CD8-positive, alpha-beta memory T cell (primary cell): ENCODE data around the gene ZNF93. TPM values are rescaled to one million over a fixed set of nuclear protein-coding genes. Genes with fewer than 3 reads are reported as not detected.
"Not testable (repeated sequence)": the region's sequence is repeated elsewhere in the genome, so short reads cannot be mapped to it uniquely, and the experiment has no call there.

ENCODE experiments used
- CTCF ChIA-PET: fragments of 350-600 bp; sonication (Branson Sonifier 250); formaldehyde crosslinking; loops from one replicate; lab custom pipeline; 2021; ENCODE audit warnings: antibody characterized with exemption; lab: Charles Lee
- POLR2A ChIA-PET: fragments of 350-600 bp; sonication (Branson Sonifier 250); formaldehyde crosslinking; loops from one replicate; lab custom pipeline; 2021; ENCODE audit warnings: antibody characterized with exemption; lab: Charles Lee
- DNase-seq, 5 donors: peaks; one replicate each; pipeline versions ENCODE4 v3.0.0 to v3.0.0-alpha.2; 2020 to 2022; ENCODE audit warnings: mixed read lengths in 1 of 5
- H3K27ac ChIP-seq: one replicate; pipeline ENCODE4 v1.7.0; 2013; ENCODE audit warnings: low read depth, mild to moderate bottlenecking, low read length, moderate library complexity
- H3K27me3 ChIP-seq: 2 replicates; pipeline ENCODE4 v1.7.0; 2013; ENCODE audit warnings: low read length, mild to moderate bottlenecking; ENCODE audit not compliant: insufficient read depth, poor library complexity, severe bottlenecking
- H3K36me3 ChIP-seq: 2 replicates; pipeline ENCODE4 v1.7.0; 2013; ENCODE audit warnings: mild to moderate bottlenecking, low read length, moderate library complexity; ENCODE audit not compliant: insufficient read depth
- H3K4me1 ChIP-seq: 2 replicates; pipeline ENCODE4 v1.7.0; 2013; ENCODE audit warnings: mild to moderate bottlenecking, low read length, moderate library complexity; ENCODE audit not compliant: insufficient read depth
- H3K4me3 ChIP-seq: 2 replicates; pipeline ENCODE4 v1.7.0; 2013; ENCODE audit warnings: mild to moderate bottlenecking, low read length
- H3K9me3 ChIP-seq: 2 replicates; pipeline ENCODE4 v1.7.0; 2013; ENCODE audit warnings: mild to moderate bottlenecking, low read length
- H3K27ac Mint-ChIP-seq, 8 donors: one replicate each; pipeline ENCODE4 v1.8.0; 2020 to 2021; ENCODE audit warnings: mixed read lengths in 8 of 8, mild to moderate bottlenecking in 6 of 8, inconsistent platforms in 3 of 8, moderate library complexity in 3 of 8
- H3K27me3 Mint-ChIP-seq, 2 donors: one replicate each; pipeline ENCODE4 v1.8.0; 2020 to 2021; ENCODE audit warnings: mixed read lengths in 2 of 2, mild to moderate bottlenecking in 1 of 2, moderate library complexity in 1 of 2
- H3K36me3 Mint-ChIP-seq, 3 donors: one replicate each; pipeline ENCODE4 v1.8.0; 2020 to 2021; ENCODE audit warnings: mixed read lengths in 3 of 3, inconsistent platforms in 1 of 3, mild to moderate bottlenecking in 1 of 3
- H3K4me1 Mint-ChIP-seq, 3 donors: one replicate each; pipeline ENCODE4 v1.8.0; 2020 to 2021; ENCODE audit warnings: mixed read lengths in 3 of 3, inconsistent platforms in 1 of 3, mild to moderate bottlenecking in 1 of 3
- H3K4me3 Mint-ChIP-seq, 7 donors: one replicate each; pipeline ENCODE4 v1.8.0; 2020 to 2021; ENCODE audit warnings: mixed read lengths in 7 of 7, mild to moderate bottlenecking in 6 of 7, moderate library complexity in 4 of 7, inconsistent platforms in 2 of 7
- H3K9me3 Mint-ChIP-seq, 5 donors: one replicate each; pipeline ENCODE4 v1.8.0; 2020 to 2022; ENCODE audit warnings: mixed read lengths in 5 of 5, mild to moderate bottlenecking in 3 of 5, moderate library complexity in 2 of 5, inconsistent platforms in 1 of 5
- polyA plus RNA-seq: library from polyadenylated mRNA; unstranded; fragments of 300-500 nt; fragmentation: Illumina TruSeq; gene quantifications from one replicate; pipeline ENCODE4 v1.2.3, GENCODE V29; 2021
- total RNA-seq, 2 experiments: library from RNA; stranded (reverse); gene quantifications; one replicate each; pipeline ENCODE4 v1.2.3, GENCODE V29; 2021

The ZNF93 gene
- total and polyA plus RNA-seq, 3 experiments from 2014 or later, result 7.9 to 9.1 (median 8.6) TPM

DNA sequence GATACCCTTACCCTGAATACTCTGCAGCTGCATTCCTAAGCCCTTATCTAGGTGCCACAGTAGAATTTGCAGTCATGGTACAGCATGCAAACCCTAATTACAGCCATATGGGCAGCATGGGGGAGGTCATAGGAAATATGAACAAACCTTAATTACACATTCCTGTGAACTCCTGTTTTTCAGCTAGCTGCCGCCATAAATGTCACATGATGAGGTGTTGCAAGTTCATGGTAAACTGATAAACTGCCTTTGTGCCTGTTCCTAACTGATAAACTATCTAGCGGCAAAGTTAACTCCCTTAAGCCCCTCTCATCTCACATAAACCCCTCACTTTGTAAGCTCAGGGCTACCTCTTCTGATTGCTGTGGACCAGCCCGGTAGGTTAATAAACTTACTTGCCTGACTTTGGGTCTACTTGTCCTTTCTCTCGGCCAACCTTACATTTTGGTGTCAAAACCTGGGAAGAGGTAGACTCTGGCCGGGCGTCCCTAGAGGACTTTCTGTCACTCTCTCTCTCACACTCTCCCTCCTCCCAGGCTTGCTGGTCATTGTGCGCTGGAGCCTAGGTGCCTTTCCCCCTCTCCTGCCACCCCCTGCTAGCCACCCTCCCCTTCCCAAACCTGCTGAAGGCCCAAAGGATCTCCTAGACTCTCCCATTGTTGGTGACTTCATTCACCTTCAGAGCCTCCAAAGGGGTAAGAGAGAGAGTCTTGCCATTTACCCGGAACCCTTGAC lies 43.3 kb downstream of the ZNF93 start:
- ChIA-PET CTCF (no interaction called here), POLR2A (no interaction called here)
- no peak for DNase-seq
- Histone ChIP-seq H3K27ac (no peak overlapping the region), H3K27me3 (no peaks in the 10 kb centered on the region), H3K9me3 (no peaks in the 10 kb centered on the region), H3K4me1 (no peaks in the 10 kb centered on the region), H3K4me3 (no peak overlapping the region), H3K36me3 (no peaks in the 10 kb centered on the region)
- Mint-ChIP-seq H3K9me3 (peaks cover 5 to 17% (median 12%) of the 10 kb centered on the region in 5 donors), H3K27me3 (peaks cover 1 to 8% of the 10 kb centered on the region in 2 donors), H3K36me3 (no peaks in the 10 kb centered on the region), H3K4me1 (no peaks in the 10 kb centered on the region), H3K27ac (no peak overlapping the region), H3K4me3 (no peak overlapping the region)

- peaks cover 1 to 8% of the 10 kb centered on the region in 2 donors for H3K27me3 Mint-ChIP-seq
These were observed 43.8 kb downstream of the ZNF93 start for GRCh38 chr19:19944583-19944880.

GRCh38 chr19:19946226-19946625 lies 45.5 kb downstream of the ZNF93 start:
- ChIA-PET CTCF (no interaction called here), POLR2A (no interaction called here)
- no peak for DNase-seq
- H3K27ac Mint-ChIP-seq, result no peak overlapping the region
- Histone ChIP-seq H3K36me3 (no peaks in the 10 kb centered on the region), H3K4me1 (no peaks in the 10 kb centered on the region), H3K27me3 (no peaks in the 10 kb centered on the region), H3K9me3 (no peaks in the 10 kb centered on the region), H3K27ac (no peak overlapping the region), H3K4me3 (no peak overlapping the region)
- H3K9me3 Mint-ChIP-seq, result peaks cover 0 to 4% (median 2%) of the 10 kb centered on the region in 5 donors
- H3K27me3 Mint-ChIP-seq, result peaks cover 1 to 8% of the 10 kb centered on the region in 2 donors
- no peaks in the 10 kb centered on the region for H3K36me3 Mint-ChIP-seq
- H3K4me1 Mint-ChIP-seq, result no peaks in the 10 kb centered on the region
- no peak overlapping the region for H3K4me3 Mint-ChIP-seq

More at GRCh38 chr19:19944583-19944880, 43.8 kb downstream of the ZNF93 start:
- Mint-ChIP-seq H3K9me3 (peaks cover 2 to 12% (median 8%) of the 10 kb centered on the region in 5 donors), H3K4me3 (no peak overlapping the region), H3K27ac (no peak overlapping the region), H3K36me3 (no peaks in the 10 kb centered on the region), H3K4me1 (no peaks in the 10 kb centered on the region)
- Histone ChIP-seq H3K36me3 (no peaks in the 10 kb centered on the region), H3K4me3 (no peak overlapping the region), H3K4me1 (no peaks in the 10 kb centered on the region), H3K27ac (no peak overlapping the region), H3K27me3 (no peaks in the 10 kb centered on the region), H3K9me3 (no peaks in the 10 kb centered on the region)
- ChIA-PET POLR2A (no interaction called here), CTCF (no interaction called here)
- DNase-seq, result no peak

- no peaks in the 10 kb centered on the region for H3K36me3 Mint-ChIP-seq
- POLR2A ChIA-PET, result no interaction called here
- Histone ChIP-seq H3K4me1 (no peaks in the 10 kb centered on the region), H3K9me3 (no peaks in the 10 kb centered on the region), H3K27me3 (no peaks in the 10 kb centered on the region), H3K27ac (no peak overlapping the region), H3K36me3 (no peaks in the 10 kb centered on the region), H3K4me3 (no peak overlapping the region)
- H3K4me1 Mint-ChIP-seq, result no peaks in the 10 kb centered on the region
- no peak overlapping the region for H3K27ac Mint-ChIP-seq
- CTCF ChIA-PET, result no interaction called here
- no peak overlapping the region for H3K4me3 Mint-ChIP-seq
- peaks cover 0 to 3% (median 0%) of the 10 kb centered on the region in 5 donors for H3K9me3 Mint-ChIP-seq
- DNase-seq, result no peak
- H3K27me3 Mint-ChIP-seq, result peaks cover 1 to 8% of the 10 kb centered on the region in 2 donors
These were observed 48.1 kb downstream of the ZNF93 start for GRCh38 chr19:19948800-19949199.

DNA sequence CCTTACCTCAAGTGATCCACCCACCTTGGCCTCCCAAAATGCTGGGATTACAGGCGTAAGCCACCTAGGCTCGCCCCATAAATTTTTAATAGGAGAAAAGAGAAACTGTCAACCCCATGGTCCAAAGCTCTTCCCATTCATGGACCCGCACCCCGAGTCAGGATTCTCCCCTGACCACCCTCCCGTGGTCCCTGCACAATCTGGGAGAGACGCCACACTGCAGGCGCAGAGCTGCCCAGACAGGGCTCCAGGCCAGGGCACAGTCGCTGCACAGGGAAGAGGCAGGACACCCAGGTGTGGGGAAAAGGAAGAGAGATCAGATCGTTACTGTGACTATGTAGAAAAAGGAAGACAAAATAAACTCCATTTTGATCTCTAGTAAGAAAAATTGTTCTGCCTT lies 54.5 kb downstream of the ZNF93 start:
- Mint-ChIP-seq H3K9me3 (no peaks in the 10 kb centered on the region), H3K36me3 (no peaks in the 10 kb centered on the region), H3K27ac (no peak overlapping the region), H3K27me3 (peaks cover 0 to 2% of the 10 kb centered on the region in 2 donors), H3K4me1 (peaks cover 0 to 7% (median 3%) of the 10 kb centered on the region in 3 donors), H3K4me3 (no peak overlapping the region)
- H3K4me1 ChIP-seq, result no peaks in the 10 kb centered on the region
- no peak overlapping the region for H3K27ac ChIP-seq
- no peaks in the 10 kb centered on the region for H3K9me3 ChIP-seq
- no peaks in the 10 kb centered on the region for H3K27me3 ChIP-seq
- ChIA-PET CTCF (no interaction called here), POLR2A (interaction anchor here (0.7 kb wide), 2 partner anchors 7 to 47 kb away, joined by 3 read pairs; no protein-coding TSS in a partner anchor)
- no peak overlapping the region for H3K4me3 ChIP-seq
- H3K36me3 ChIP-seq, result no peaks in the 10 kb centered on the region
- no peak for DNase-seq

- DNase-seq, result no peak
- ChIA-PET POLR2A (interaction anchor here (0.6 kb wide), 1 partner anchor 166 kb away, joined by 3 read pairs; no protein-coding TSS in a partner anchor), CTCF (interaction anchor here (5.5 kb wide), 1 partner anchor 425 kb away, joined by 34 read pairs; no protein-coding TSS in a partner anchor)
- H3K4me3 Mint-ChIP-seq, result no peak overlapping the region
- Histone ChIP-seq H3K36me3 (no peaks in the 10 kb centered on the region), H3K4me3 (no peak overlapping the region), H3K27me3 (no peaks in the 10 kb centered on the region), H3K4me1 (no peaks in the 10 kb centered on the region), H3K9me3 (no peaks in the 10 kb centered on the region), H3K27ac (no peak overlapping the region)
- no peaks in the 10 kb centered on the region for H3K9me3 Mint-ChIP-seq
- H3K27ac Mint-ChIP-seq, result no peak overlapping the region
- peaks cover 0 to 2% of the 10 kb centered on the region in 2 donors for H3K27me3 Mint-ChIP-seq
- no peaks in the 10 kb centered on the region for H3K36me3 Mint-ChIP-seq
- H3K4me1 Mint-ChIP-seq, result peaks cover 0 to 7% (median 3%) of the 10 kb centered on the region in 3 donors
These were observed 55.8 kb downstream of the ZNF93 start for GRCh38 chr19:19956434-19957075.

- H3K27ac Mint-ChIP-seq, H3K9me3 ChIP-seq, H3K36me3 Mint-ChIP-seq, H3K4me1 ChIP-seq, H3K4me3 ChIP-seq, DNase-seq, H3K4me1 Mint-ChIP-seq, POLR2A ChIA-PET, H3K27ac ChIP-seq, H3K27me3 Mint-ChIP-seq, H3K27me3 ChIP-seq, H3K9me3 Mint-ChIP-seq, H3K36me3 ChIP-seq, H3K4me3 Mint-ChIP-seq: not testable (repeated sequence)
- CTCF ChIA-PET, result interaction anchor here (0.8 to 5.5 kb wide), 4 partner anchors 10 to 427 kb away, joined by 3 to 34 read pairs (median 4); partner anchors contain the start of genes GMIP and ZNF14
These were observed 57.0 kb downstream of the ZNF93 start for GRCh38 chr19:19957766-19958165.

GRCh38 chr19:19959151-19959799 lies 58.5 kb downstream of the ZNF93 start:
- H3K27me3 Mint-ChIP-seq, H3K4me1 ChIP-seq, H3K9me3 Mint-ChIP-seq, H3K27me3 ChIP-seq, POLR2A ChIA-PET, H3K4me3 ChIP-seq, H3K36me3 Mint-ChIP-seq, H3K4me1 Mint-ChIP-seq, H3K27ac ChIP-seq, H3K36me3 ChIP-seq, H3K9me3 ChIP-seq: not testable (repeated sequence)
- DNase-seq, result peak; percentile 30 to 75 (median 51)
- CTCF ChIA-PET, result interaction anchor here (0.9 to 5.5 kb wide), 4 partner anchors 38 to 428 kb away, joined by 3 to 34 read pairs (median 4); partner anchors contain the start of gene GMIP
- Mint-ChIP-seq H3K4me3 (peak overlapping the region in 4 of 7 donors; percentile 32 to 69 (median 45)), H3K27ac (peak overlapping the region in 1 of 8 donors; percentile 36)
